HCT116 (cell line): ENCODE data around the gene P4HB.

Experiments used
- ATF3 ChIP-seq: IDR thresholded peaks from 2 replicates; pipeline ENCODE4 v1.6.1; 2012
- CBX3 ChIP-seq: IDR thresholded peaks from 2 replicates; pipeline ENCODE4 v1.6.1; 2012; ENCODE audit warnings: low read depth
- CEBPB ChIP-seq: IDR thresholded peaks from 2 replicates; pipeline ENCODE4 v1.6.1; 2012; ENCODE audit warnings: low read depth
- CTCF ChIP-seq, 3 experiments: fragments of 200-600 bp in 1 of 3; sonication (generic) in 1 of 3; IDR thresholded peaks in 2 of 3; conservative IDR thresholded peaks in 1 of 3; 2 replicates each; pipeline ENCODE4 v1.5.1; 2012 to 2017; ENCODE audit warnings: low read depth in 2 of 3, low read length in 2 of 3, antibody characterized with exemption in 1 of 3, borderline replicate concordance in 1 of 3, control low read depth in 1 of 3, mild to moderate bottlenecking in 1 of 3, mixed read lengths in 1 of 3, mixed run types in 1 of 3, moderate library complexity in 1 of 3; ENCODE audit not compliant: insufficient read depth in 1 of 3
- EZH2 ChIP-seq: fragments of 200-600 bp; sonication (generic); IDR thresholded peaks from 2 replicates; pipeline ENCODE4 v1.6.1; 2017; ENCODE audit warnings: antibody characterized with exemption, mixed run types
- FOSL1 ChIP-seq: IDR thresholded peaks from 2 replicates; pipeline ENCODE4 v1.6.1; 2012; ENCODE audit warnings: low read depth
- MAX ChIP-seq: IDR thresholded peaks from 2 replicates; pipeline ENCODE4 v1.6.1; 2012
- POLR2A ChIP-seq: IDR thresholded peaks from 2 replicates; pipeline ENCODE4 v1.7.0; 2011; ENCODE audit warnings: borderline replicate concordance; ENCODE audit not compliant: insufficient read depth, insufficient read length; ENCODE audit errors: extremely low read depth
- POLR2AphosphoS5 ChIP-seq: IDR thresholded peaks from 2 replicates; pipeline ENCODE4 v1.6.1; 2011; ENCODE audit warnings: mild to moderate bottlenecking, low read depth, low read length, moderate library complexity
- RAD21 ChIP-seq: IDR thresholded peaks from 2 replicates; pipeline ENCODE4 v1.6.1; 2012; ENCODE audit warnings: low read depth, mild to moderate bottlenecking
- SIN3A ChIP-seq: IDR thresholded peaks from 2 replicates; pipeline ENCODE4 v1.6.1; 2012; ENCODE audit warnings: low read depth
- SP1 ChIP-seq: IDR thresholded peaks from 2 replicates; pipeline ENCODE4 v1.6.1; 2012; ENCODE audit warnings: low read depth
- YY1 ChIP-seq: IDR thresholded peaks from 2 replicates; pipeline ENCODE4 v1.6.1; 2011; ENCODE audit warnings: low read length, low read depth, moderate library complexity, mild to moderate bottlenecking; ENCODE audit not compliant: insufficient replicate concordance; ENCODE audit errors: extremely low read depth
- ZNF274 ChIP-seq: fragments of 200-500 bp; sonication (Bioruptor generic); IDR thresholded peaks from 2 replicates; pipeline ENCODE4 v1.6.1; 2014; ENCODE audit warnings: mild to moderate bottlenecking, low read depth, low read length, inconsistent platforms

- TF ChIP-seq CTCF (IDR thresholded peaks at IDR 0.05 in 2 of 3, conservative IDR thresholded peaks at IDR 0.05 in 1 of 3; ENCODE audit: borderline replicate concordance in 1 of 3, insufficient read depth in 1 of 3, low read depth in 2 of 3, low read length in 2 of 3): no peak
- no peak for TF ChIP-seq EZH2
- no peak for TF ChIP-seq SIN3A
- TF ChIP-seq SP1: no peak
- TF ChIP-seq POLR2A: peak; percentile 89
- TF ChIP-seq YY1: no peak
- TF ChIP-seq POLR2AphosphoS5: peak; percentile 99
- no peak for TF ChIP-seq ZNF274
- TF ChIP-seq CBX3: no peak
- no peak for TF ChIP-seq MAX
- TF ChIP-seq RAD21: no peak
- no peak for TF ChIP-seq FOSL1
- no peak for TF ChIP-seq CEBPB
- no peak for TF ChIP-seq ATF3
These were observed at the start of gene P4HB for GRCh38 chr17:81859906-81860755.
